ENCODE results near the gene ANLN.
"Not testable (repeated sequence)": the region's sequence is repeated elsewhere in the genome, so short reads cannot be mapped to it uniquely, and the experiment has no call there.

ANLN gene

GRCh38 chr7:36389371-36390198 lies at the start of gene ANLN:
Gene ANLN, plus strand, starts transcription at chr7:36389862. Its CDS starts 165 bp downstream, at chr7:36390027.
- peak; percentile 85 for DNase-seq

GRCh38 chr7:36343548-36343947 lies 46.1 kb upstream of the ANLN start:
- no peak for DNase-seq

- DNase-seq = no peak
Measured at GRCh38 chr7:36344622-36345021, 45.0 kb upstream of the ANLN start.

GRCh38 chr7:36346260-36346831 lies 43.3 kb upstream of the ANLN start:
- no peak for DNase-seq

DNA sequence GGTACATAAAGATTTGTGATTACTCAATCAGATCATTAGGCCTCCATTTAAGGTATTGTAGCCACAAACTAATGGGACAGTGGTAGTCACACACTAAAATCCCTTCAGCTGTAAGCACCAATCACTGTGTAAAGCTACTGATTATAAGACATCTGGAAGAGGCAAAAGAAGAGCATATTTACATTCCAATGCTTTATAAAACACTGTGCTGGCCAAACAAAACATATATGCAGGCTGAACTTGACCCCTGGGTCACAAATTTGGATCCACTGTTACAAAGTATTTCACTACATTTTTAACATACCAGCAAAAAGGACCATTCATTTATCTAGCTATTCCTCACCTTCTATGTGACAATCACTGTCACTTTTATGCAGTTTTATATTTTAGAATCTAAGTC lies 41.4 kb upstream of the ANLN start:
- DNase-seq = no peak

- DNase-seq = no peak
Measured at GRCh38 chr7:36348771-36349170, 40.9 kb upstream of the ANLN start.

DNA sequence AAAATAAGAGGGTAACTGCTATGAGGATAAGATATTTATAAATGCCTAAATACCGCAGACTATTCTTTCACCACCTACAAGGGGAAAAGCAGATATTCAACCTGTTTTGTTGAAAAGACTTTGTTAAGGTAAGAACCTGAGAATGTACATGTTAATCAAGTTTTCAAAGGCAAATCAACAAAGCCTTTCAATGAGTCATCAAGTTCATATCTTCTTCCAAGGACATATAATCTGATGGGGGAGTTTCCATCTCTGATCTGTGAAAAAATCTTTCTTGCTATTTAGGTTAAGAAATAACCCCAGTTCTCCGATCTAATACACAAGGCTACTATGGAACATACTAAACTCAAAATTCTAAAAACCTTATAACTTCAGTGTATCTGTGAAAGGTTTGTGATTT lies 40.0 kb upstream of the ANLN start:
- DNase-seq = no peak

GRCh38 chr7:36355490-36355889 lies 34.2 kb upstream of the ANLN start:
- no peak for DNase-seq

GRCh38 chr7:36357054-36357453 lies 32.6 kb upstream of the ANLN start:
- no peak for DNase-seq

GRCh38 chr7:36358589-36358988 lies 31.1 kb upstream of the ANLN start:
- DNase-seq = no peak

DNA sequence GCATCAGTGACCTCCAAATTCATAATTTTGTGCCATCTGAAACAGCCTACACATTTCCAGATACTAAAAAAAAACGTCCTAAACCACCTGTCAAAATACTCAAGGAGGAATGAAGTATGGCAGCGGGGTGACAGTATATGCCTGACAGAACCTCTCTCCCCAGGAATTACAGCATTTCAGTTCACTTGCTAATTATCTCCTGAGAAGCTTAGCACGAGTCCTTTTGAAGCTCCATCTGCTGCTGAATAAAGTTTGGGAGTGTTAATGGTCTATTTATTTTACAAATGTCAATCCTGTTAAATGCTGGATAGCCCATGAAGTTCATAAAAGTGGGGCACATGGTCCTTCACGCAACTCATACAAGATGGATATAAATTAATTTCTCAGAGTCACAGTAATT lies 29.4 kb upstream of the ANLN start:
- DNase-seq = no peak

DNA sequence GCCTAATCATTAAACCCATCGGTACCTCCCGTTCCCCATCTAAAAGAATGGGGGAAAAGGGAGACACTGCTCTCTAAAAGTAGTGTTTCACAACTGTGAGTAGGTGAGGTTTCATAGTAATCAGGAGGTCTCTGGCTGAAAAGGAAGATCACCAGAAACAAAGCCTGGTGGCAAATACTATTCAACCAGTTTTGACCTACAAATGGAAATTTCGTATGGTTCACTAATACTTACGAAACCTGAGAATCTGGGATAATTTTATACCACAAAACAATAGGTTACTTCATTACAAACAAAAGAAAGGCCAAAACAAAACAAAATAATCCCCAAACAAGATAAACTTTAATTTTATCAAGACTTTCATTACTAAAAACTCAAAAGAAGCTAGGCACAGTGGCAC lies 28.4 kb upstream of the ANLN start:
- no peak for DNase-seq

- no peak for DNase-seq
Measured at GRCh38 chr7:36363515-36363914, 26.1 kb upstream of the ANLN start.

DNA sequence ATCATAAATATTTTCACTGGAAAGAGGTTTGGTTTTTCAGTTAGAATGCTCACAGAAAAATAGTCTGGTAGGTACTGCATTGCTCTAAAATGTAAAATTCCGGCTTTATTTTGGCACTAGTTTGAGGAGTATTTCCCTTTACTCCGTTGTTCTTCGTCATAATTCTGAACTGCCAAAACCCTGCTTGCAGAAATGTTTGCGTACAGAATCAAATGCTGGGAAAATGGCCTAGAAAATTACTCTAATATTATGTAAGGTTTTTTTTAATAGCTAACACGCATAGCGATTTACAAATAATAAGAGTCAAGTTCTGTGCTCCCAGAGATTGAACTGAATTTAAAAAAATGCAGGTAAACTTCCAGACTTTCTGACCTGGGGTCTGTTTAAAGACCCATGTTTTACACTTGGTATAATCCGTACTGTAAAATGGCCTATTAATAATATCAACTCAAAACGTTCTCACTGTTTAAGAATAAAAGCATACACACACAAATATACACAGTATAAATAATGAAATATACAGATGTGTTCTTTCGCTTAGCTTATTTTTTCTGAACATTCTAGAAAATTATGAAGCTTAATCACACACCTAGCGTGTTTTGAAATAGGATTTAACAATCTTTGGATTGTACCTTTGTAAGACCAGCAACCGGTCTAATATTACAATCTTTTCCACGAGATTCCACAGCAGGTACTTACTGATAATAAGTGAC lies 23.5 kb upstream of the ANLN start:
- no peak for DNase-seq

DNA sequence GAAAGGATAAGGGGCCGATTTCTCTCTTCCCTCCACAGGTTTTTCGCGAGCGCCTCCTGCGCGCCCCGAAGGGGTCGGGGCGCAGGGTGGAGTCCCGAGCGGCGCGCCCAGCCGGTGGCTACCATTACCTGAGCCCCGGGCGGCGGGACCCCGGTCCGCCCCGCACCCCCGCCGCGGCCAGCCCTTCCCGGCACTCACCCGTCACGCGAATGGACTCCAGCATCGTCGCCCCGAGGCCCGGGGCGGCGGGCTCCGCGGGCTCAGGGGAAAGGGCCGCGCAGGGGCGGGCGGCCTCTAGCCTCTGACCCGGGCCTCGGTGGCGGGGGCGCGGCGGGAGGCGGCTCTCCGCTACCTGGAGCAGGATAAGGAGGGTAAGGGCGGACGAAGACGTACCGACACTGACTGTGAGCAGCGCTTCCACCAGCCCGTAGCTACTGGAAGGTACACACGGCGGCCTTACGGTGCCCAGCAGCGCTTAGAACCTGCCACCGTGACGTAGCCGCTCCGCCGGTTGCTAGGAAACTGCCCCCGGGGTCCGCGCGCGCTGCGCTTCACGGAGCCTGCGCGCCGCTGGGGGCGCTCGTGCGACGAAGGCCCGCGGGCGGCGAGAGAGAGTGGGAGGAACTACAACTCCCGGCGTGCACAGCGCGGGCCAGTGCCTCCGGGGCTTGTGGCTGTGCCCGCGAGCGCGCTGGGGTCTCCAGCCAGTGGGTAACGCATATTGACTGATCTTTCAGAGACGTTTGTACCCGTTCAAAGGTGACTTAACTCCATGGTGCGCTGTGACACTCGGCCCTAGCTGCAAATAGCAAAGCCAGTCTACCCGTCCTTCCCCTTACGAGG lies 22.7 kb upstream of the ANLN start:
- DNase-seq = peak; percentile 70

DNA sequence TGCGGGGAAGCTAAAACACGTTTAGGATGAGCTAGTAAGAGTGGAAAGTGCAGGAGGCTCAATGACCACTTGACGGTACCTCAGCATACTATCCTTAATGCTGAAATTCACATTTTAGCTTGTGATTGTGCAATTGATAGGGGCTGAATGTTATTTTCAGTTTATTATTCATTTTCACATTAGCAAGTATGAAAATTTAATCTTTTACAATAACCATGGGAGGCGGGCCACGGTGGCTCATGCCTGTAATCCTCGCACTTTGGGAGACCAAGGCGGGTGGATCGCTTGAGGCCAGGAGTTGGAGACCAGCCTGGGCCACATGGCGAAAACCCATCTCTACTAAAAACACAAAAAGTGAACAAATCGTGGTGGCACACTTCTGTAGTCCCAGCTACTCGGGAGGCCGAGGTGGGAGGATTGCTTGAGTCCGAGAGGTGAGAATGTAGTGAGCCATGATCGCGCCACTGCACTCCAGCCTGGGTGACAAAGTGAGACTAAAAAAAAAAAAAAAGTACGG lies 22.0 kb upstream of the ANLN start:
- DNase-seq = no peak

- no peak for DNase-seq
Measured at GRCh38 chr7:36368496-36368895, 21.2 kb upstream of the ANLN start.

- no peak for DNase-seq
Measured at GRCh38 chr7:36369171-36369570, 20.5 kb upstream of the ANLN start.

DNA sequence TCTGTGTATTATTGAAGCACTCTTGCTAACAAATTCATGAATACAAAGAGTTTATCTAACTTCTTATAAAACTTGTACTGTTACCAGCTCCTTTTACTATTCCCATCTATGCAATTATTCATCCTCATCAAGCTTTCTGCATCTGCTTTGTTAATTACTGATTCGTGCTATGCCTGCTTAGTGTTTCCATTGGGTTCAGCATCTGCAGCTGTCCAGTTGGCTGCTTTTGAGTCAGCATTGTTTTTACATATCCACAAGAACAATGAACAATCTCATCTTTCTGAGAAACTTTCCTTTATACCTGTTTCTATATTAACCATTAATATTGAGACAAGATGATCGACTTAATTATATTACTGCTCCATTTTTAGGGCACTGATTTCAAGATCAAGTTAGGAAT lies 19.6 kb upstream of the ANLN start:
- DNase-seq = no peak

GRCh38 chr7:36372156-36372555 lies 17.5 kb upstream of the ANLN start:
- DNase-seq = peak; percentile 75

- not testable (repeated sequence) for DNase-seq
Measured at GRCh38 chr7:36378555-36378954, 11.1 kb upstream of the ANLN start.

DNA sequence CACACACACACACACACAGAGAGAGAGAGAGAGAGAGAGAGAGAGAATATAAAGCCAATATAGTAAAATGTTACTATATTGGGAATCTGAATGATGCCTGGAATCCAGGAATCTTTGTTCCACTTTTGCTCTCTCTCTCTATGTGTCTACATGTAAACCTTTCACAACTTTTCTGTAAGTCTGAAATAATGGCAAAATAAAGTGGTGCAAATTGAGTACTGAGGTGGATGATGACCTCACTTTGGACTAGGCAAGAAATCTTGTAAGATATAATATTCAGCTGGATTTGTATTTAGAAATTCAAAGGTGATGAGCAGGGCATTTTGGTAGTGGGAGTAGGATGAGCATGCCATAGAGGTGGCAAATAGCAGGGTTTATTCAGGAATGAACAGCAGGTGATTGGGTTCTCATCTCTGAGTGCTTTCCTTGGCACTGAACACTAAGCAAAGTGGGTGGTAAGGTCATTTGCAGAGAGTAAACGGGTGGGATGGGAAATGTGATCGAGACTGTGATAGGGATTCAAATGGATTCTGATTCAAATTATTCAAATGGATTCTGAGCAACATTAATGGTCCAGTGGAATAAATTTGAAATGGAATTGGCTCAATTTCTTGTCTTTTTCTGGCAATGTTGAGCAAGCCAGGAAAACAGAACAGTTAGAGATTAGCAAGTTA lies 9.7 kb upstream of the ANLN start:
- DNase-seq = no peak

Data from amniotic stem cell (primary cell).